ENCODE data around the gene CCNF. TPM values are rescaled to one million over a fixed set of nuclear protein-coding genes. Genes with fewer than 3 reads are reported as not detected.
A peak's percentile ranks its signal among the peaks of the same experiment; 100 is the strongest.

CCNF gene
- total and polyA plus RNA-seq, 9 of the 15 experiments (the other 6 are each of a cell fraction or from before 2014, with no cell fraction given): 4.1 to 70.1 (median 29.5) TPM

DNA sequence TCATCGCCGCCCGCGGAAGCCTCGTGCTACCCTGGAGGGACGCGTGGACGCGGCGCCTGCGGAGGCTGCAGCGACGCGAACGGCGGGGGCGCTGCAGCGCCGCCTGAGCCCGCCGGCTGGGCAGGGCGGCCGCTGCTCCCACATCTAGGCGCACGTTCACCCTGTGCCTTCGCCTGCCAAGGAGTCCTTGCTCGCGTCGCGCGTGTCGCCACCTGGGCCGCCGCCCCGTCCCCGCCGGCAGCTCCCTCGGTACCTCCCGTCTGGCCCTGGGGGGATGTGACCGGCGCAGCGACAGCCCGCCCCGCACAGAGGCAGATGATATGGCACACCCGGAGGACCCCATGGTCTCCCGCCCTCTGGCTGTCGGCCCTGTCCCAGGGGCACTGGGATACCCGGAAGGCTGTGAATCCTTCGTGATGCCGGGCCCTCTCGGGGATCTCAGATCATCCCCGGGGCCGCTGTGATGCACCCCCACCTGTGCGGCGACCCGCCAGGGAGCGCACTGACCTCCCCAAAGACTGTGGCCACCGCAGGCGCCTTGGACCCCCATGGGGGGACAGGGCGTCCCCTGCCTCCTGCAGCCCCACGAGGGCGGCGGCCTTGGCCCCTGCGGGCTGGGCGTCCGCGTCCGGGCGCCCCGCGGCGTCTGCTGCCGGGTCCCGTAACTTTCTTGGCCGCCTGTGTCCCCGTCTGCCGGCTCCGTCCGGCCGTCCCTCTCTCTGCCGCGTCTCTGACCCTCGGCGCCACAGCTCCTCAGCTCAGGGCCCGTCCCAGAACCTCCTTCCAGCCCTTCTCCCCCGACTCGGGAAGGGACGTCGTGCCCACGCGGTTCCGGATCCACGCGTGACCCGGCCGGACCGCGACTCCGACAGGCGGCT, 45.0 kb downstream of the CCNF start (continued):
- TF ChIP-seq, protein P1, sequence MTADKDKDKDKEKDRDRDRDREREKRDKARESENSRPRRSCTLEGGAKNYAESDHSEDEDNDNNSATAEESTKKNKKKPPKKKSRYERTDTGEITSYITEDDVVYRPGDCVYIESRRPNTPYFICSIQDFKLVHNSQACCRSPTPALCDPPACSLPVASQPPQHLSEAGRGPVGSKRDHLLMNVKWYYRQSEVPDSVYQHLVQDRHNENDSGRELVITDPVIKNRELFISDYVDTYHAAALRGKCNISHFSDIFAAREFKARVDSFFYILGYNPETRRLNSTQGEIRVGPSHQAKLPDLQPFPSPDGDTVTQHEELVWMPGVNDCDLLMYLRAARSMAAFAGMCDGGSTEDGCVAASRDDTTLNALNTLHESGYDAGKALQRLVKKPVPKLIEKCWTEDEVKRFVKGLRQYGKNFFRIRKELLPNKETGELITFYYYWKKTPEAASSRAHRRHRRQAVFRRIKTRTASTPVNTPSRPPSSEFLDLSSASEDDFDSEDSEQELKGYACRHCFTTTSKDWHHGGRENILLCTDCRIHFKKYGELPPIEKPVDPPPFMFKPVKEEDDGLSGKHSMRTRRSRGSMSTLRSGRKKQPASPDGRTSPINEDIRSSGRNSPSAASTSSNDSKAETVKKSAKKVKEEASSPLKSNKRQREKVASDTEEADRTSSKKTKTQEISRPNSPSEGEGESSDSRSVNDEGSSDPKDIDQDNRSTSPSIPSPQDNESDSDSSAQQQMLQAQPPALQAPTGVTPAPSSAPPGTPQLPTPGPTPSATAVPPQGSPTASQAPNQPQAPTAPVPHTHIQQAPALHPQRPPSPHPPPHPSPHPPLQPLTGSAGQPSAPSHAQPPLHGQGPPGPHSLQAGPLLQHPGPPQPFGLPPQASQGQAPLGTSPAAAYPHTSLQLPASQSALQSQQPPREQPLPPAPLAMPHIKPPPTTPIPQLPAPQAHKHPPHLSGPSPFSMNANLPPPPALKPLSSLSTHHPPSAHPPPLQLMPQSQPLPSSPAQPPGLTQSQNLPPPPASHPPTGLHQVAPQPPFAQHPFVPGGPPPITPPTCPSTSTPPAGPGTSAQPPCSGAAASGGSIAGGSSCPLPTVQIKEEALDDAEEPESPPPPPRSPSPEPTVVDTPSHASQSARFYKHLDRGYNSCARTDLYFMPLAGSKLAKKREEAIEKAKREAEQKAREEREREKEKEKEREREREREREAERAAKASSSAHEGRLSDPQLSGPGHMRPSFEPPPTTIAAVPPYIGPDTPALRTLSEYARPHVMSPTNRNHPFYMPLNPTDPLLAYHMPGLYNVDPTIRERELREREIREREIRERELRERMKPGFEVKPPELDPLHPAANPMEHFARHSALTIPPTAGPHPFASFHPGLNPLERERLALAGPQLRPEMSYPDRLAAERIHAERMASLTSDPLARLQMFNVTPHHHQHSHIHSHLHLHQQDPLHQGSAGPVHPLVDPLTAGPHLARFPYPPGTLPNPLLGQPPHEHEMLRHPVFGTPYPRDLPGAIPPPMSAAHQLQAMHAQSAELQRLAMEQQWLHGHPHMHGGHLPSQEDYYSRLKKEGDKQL (CRISPR knock-in tag; IDR thresholded peaks at IDR 0.05; ENCODE audit: borderline replicate concordance): no peak; the same call in 1 of the 2 replicates
- TF ChIP-seq ZBTB12 (CRISPR knock-in tag; IDR thresholded peaks at IDR 0.05): peak; percentile 32; the same call in 1 of the 2 replicates
- peak; percentile 49; the same call in 1 of the 2 replicates for TF ChIP-seq ZBTB40 (IDR thresholded peaks at IDR 0.05)
- TF ChIP-seq ZBTB40 (CRISPR knock-in tag; IDR thresholded peaks at IDR 0.05): no peak
- TF ChIP-seq BCLAF1 (IDR thresholded peaks at IDR 0.05; ENCODE audit: borderline replicate concordance in 1 of 2, control insufficient read depth in 1 of 2, low read depth in 2 of 2, low read length in 1 of 2): no peak

All from K562 (cell line).